Omental fat pad (tissue), 4 donors: Measurements from ENCODE around the gene PHAF1. TPM values are rescaled to one million over a fixed set of nuclear protein-coding genes. Genes with fewer than 3 reads are reported as not detected.

Experiments used
- ATAC-seq: fragments of 150-250 bp; one replicate; pipeline ENCODE4 v1.9.1; 2016; ENCODE audit warnings: mild to moderate bottlenecking, moderate library complexity; ENCODE audit not compliant: low FRiP score
- DNase-seq: peaks from one replicate; pipeline ENCODE4 v3.0.0-alpha.2; 2019; ENCODE audit warnings: low spot score
- total RNA-seq, 4 donors: library from RNA; depleted of rRNA; stranded (reverse); fragments of >200 nt; gene quantifications; one replicate each; pipeline ENCODE4 v1.1.0, GENCODE V29; 2016
- TF ChIP-seq, protein P1 (sequence below), 3 donors: fragments of 450-650 bp; IDR thresholded peaks; one replicate each; pipeline ENCODE4 v1.5.1; 2016 to 2017; ENCODE audit warnings: antibody characterized with exemption in 3 of 3, mild to moderate bottlenecking in 3 of 3, moderate library complexity in 2 of 3

Gene PHAF1
- total RNA-seq, 4 donors from 2014 or later, result 12.1 to 28.8 (median 16.4) TPM

DNA sequence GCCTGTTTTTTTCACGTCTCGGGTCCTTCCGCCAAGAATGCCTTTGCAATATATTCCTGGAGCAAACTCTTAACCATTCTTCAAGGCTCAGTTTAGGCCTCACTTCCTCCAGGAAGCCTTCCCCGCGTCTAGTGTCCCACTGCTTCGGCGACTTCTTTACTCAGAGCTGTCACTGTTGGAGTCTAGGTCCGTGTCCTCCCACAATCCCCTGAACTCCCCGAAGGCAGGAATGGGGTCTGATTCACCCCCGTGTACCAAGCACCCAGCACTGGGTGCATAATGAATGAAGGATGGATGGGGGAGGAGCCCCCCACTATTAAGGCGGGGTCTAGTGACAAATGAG is 73.5 kb downstream of the PHAF1 start:
- no peak for ATAC-seq
- DNase-seq, result no peak
- TF ChIP-seq, protein P1, sequence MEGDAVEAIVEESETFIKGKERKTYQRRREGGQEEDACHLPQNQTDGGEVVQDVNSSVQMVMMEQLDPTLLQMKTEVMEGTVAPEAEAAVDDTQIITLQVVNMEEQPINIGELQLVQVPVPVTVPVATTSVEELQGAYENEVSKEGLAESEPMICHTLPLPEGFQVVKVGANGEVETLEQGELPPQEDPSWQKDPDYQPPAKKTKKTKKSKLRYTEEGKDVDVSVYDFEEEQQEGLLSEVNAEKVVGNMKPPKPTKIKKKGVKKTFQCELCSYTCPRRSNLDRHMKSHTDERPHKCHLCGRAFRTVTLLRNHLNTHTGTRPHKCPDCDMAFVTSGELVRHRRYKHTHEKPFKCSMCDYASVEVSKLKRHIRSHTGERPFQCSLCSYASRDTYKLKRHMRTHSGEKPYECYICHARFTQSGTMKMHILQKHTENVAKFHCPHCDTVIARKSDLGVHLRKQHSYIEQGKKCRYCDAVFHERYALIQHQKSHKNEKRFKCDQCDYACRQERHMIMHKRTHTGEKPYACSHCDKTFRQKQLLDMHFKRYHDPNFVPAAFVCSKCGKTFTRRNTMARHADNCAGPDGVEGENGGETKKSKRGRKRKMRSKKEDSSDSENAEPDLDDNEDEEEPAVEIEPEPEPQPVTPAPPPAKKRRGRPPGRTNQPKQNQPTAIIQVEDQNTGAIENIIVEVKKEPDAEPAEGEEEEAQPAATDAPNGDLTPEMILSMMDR (IDR thresholded peaks at IDR 0.05), result no peak

DNA sequence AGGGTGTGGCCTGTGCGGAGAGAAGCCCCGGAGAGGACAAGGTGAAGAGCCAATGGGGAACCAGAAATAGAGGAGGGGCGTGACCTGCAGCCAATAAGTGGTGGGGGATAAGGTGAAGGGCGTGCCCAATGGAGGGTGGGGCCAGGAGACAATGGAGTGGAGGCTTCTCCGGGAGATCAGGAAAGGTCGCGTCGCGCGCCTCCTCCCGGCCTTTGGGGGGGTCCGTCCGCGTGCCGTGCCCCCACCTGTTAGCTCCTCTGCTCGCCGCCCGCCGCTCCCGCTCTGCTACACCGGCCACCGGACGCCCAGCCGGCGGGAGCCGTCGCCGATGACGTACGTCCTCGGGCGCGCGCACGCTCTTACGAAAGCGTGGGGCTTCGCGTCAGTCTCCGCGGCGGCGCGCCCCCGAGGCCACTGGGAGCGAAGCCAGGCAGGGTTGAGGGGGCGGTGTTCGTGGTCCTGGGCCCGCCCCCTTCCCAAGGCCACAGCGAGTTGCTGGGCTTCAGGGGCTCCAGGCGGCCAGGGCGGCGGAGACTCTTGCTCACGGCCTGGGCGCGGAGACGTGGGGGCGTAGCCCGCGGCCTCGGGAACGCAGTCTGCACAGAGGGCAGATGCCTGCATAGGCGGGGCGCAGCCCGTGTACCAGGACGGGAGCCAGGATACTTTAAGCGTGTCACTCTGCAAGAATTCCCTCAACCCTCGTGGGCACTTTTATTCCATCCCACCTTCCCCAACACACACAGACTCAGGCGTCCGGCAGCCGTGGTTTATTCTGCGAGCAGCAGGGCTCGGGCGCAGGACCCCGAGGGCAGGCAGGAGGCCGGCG is 74.1 kb downstream of the PHAF1 start, which contains the start of gene MATCAP1:
Gene MATCAP1 (minus strand): TSS at position 337 of the 826 bp plus-strand sequence. CDS start 3,353 bp downstream, outside the sequence.
- TF ChIP-seq, protein P1 (IDR thresholded peaks at IDR 0.05), result no peak
- peak; percentile 83 for DNase-seq

DNA sequence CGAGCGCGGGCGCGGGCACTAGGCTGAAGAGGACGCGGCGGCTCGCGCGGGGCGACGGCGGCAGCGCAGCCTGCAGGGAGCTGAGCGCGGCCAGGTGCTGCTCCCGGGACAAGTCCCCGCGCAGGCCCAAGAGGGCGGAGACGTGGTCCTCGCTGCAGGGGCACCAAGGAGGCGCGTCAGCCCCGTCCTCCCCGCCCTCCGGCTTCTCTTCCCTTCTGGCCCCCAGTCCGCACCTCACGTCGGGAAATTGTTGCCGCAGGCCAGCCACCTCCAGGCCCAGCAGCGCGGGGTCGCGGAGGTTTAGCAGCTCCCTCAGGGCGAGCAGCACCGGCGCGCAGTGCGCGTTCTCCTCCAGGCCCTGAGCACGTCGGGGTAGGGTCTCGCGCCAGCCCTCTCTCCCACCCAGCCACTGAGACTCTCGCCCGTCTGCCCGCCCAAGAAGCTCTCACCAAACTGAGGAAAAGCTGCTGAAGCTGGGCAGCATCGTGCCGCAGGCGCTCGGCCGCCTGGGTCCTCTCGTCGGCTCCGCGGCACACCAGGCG is 74.8 kb downstream of the PHAF1 start:
- ATAC-seq (no peak), DNase-seq (no peak)
- TF ChIP-seq, protein P1 (IDR thresholded peaks at IDR 0.05), result no peak

More for the DNA sequence above, 74.1 kb downstream of the PHAF1 start, which contains the start of gene MATCAP1:
- peak; percentile 91 for ATAC-seq

DNA sequence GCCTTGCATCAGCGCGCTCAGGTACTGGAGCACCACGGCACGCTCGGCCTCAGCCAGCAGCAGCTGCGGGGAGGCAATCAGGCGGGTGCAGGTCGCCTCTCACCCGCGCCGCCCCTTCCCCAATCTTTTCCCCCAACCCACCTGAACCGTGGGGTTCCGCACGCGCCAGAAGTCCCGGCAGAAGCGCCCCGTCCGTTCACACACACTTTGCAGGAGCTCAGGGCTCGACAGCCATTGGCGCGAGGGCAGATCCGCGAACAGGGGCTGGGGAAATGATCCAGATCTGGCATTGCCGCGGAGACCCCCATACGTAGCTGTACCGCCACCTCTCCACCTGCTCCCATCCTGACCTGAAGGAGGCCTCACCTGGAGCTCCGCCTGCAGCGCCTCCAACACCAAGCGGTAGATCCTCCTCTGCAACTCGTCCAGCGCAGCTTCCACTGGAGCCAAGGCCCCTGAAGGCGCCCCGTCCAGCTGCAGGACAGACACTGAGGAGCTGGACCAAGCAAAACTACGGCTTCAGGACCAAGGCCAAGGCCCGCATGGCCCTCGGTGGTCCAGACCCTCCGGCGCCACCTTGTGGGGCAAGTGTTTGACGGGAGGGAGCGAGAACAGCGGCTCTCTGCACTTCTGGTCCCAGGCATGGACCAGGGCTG is 75.4 kb downstream of the PHAF1 start:
- peak; percentile 92 for DNase-seq

DNA sequence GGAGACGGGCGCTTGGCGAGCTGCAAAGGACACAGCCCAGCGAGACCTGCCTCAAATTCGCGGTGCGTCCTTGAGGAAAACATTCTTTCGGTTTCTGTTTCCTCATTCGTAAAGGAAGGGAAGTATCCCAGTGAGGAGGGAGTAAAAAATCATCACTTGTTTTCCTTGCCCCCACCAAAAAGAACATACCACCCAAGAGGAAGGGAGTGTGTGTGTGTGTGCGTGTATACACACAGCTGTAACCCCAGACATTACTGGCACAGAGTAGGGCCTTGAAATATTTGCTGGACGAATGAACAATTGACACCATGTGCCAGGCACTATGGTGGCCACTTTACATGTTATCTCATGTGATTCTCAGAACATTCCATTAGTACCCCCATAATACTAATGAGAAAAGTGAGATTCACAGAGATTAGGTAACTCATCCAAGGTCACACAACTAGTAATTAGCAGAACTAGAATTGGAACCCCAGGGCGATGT is 76.0 kb downstream of the PHAF1 start:
- TF ChIP-seq, protein P1 (IDR thresholded peaks at IDR 0.05), result no peak
- ATAC-seq (no peak), DNase-seq (no peak)

More for the DNA sequence above, 75.4 kb downstream of the PHAF1 start:
- ATAC-seq, result peak; percentile 47
- TF ChIP-seq, protein P1 (IDR thresholded peaks at IDR 0.05), result peak in 1 of 3 donors; percentile 54

DNA sequence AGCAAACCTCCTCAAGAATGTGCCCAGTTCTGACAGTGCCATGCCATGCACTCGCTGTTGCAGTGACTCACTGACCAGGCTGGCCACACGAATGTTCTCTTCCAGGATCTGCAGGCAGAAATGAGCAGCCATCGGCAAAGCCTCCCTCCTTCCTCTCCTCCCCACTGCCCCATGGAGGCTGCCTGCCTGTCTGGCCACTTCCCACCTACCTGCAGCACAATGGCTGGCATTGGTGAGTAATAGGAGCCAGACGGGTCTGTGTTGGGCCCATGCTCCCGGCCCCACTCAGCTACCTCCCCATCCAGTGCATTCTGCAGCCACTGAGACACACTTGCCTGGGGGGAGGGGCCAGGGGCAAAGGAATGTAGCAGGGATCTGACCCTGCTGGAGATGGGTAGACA is 76.8 kb downstream of the PHAF1 start:
- TF ChIP-seq, protein P1 (IDR thresholded peaks at IDR 0.05), result no peak
- no peak for ATAC-seq
- no peak for DNase-seq
